CD14-positive monocyte (primary cell): Measurements from ENCODE around the gene WDR7. TPM values are rescaled to one million over a fixed set of nuclear protein-coding genes. Genes with fewer than 3 reads are reported as not detected.

Experiments used
- DNase-seq, 3 donors: peaks; one replicate each; pipeline ENCODE4 v3.0.0-alpha.2; 2011 to 2022
- H2AFZ ChIP-seq: 2 replicates; pipeline ENCODE4 v1.6.0; 2012; ENCODE audit warnings: mild to moderate bottlenecking, low read depth, low read length, inconsistent platforms; ENCODE audit not compliant: insufficient read depth, poor library complexity, severe bottlenecking
- H3K27ac ChIP-seq, 2 donors: 1 replicate in 1 of 2; 2 replicates in 1 of 2; pipeline ENCODE4 v1.5.1; 2012 to 2013; ENCODE audit warnings: low read length in 2 of 2, control low read depth in 1 of 2, inconsistent platforms in 1 of 2, low read depth in 1 of 2, mild to moderate bottlenecking in 1 of 2
- H3K27me3 ChIP-seq, 2 donors: one replicate each; pipeline versions ENCODE4 v1.6.0 to v1.6.1; 2011 to 2013; ENCODE audit warnings: low read length in 2 of 2; ENCODE audit not compliant: control insufficient read depth in 2 of 2, insufficient read depth in 2 of 2
- H3K36me3 ChIP-seq, 2 donors: replicated peaks in 1 of 2; 1 replicate in 1 of 2; 2 replicates in 1 of 2; pipeline versions ENCODE4 v1.5.1 to v1.6.1; 2012 to 2013; ENCODE audit warnings: low read length in 2 of 2, control low read depth in 1 of 2, inconsistent platforms in 1 of 2, mild to moderate bottlenecking in 1 of 2; ENCODE audit not compliant: insufficient read depth in 2 of 2, control insufficient read depth in 1 of 2
- H3K4me1 ChIP-seq, 2 donors: 1 replicate in 1 of 2; 2 replicates in 1 of 2; pipeline versions ENCODE4 v1.5.1 to v1.6.1; 2012 to 2013; ENCODE audit warnings: low read length in 2 of 2, control low read depth in 1 of 2, inconsistent platforms in 1 of 2, mild to moderate bottlenecking in 1 of 2, moderate library complexity in 1 of 2; ENCODE audit not compliant: insufficient read depth in 2 of 2, control insufficient read depth in 1 of 2
- H3K4me2 ChIP-seq: replicated peaks from 2 replicates; pipeline ENCODE3; 2012; ENCODE audit warnings: low read length, moderate library complexity, mild to moderate bottlenecking; ENCODE audit not compliant: poor library complexity, severe bottlenecking; ENCODE audit errors: extremely low read depth
- H3K4me3 ChIP-seq, 3 experiments: fragments of 200-600 bp in 1 of 3; sonication (generic) in 1 of 3; replicated peaks in 1 of 3; 1 replicate in 2 of 3; 2 replicates in 1 of 3; pipeline ENCODE4 v1.5.1; 2011 to 2013; ENCODE audit warnings: low read length in 3 of 3, mild to moderate bottlenecking in 3 of 3, control low read depth in 2 of 3, low read depth in 2 of 3, inconsistent platforms in 1 of 3, moderate library complexity in 1 of 3
- H3K79me2 ChIP-seq: 2 replicates; pipeline ENCODE4 v1.6.0; 2012; ENCODE audit warnings: mild to moderate bottlenecking, control low read depth, inconsistent platforms, low read length, moderate library complexity; ENCODE audit not compliant: insufficient read depth
- H3K9ac ChIP-seq: 2 replicates; pipeline ENCODE4 v1.6.0; 2017; ENCODE audit warnings: low read length, mild to moderate bottlenecking; ENCODE audit not compliant: insufficient read depth, poor library complexity, severe bottlenecking
- H3K9me3 ChIP-seq, 2 donors: replicated peaks in 1 of 2; 1 replicate in 1 of 2; 2 replicates in 1 of 2; pipeline versions ENCODE4 v1.5.1 to v1.6.1; 2012 to 2013; ENCODE audit warnings: low read length in 2 of 2, control low read depth in 1 of 2; ENCODE audit not compliant: control insufficient read depth in 1 of 2, insufficient read depth in 1 of 2
- H4K20me1 ChIP-seq: 2 replicates; pipeline ENCODE4 v1.6.0; 2012; ENCODE audit warnings: mild to moderate bottlenecking, low read length, control low read depth, moderate library complexity; ENCODE audit not compliant: insufficient read depth
- H3K27ac Mint-ChIP-seq, 7 donors: one replicate each; pipeline ENCODE4 v1.8.0; 2020; ENCODE audit warnings: mild to moderate bottlenecking in 7 of 7, mixed read lengths in 7 of 7, moderate library complexity in 6 of 7, inconsistent platforms in 2 of 7
- H3K27me3 Mint-ChIP-seq, 3 donors: one replicate each; pipeline ENCODE4 v1.8.0; 2021 to 2022; ENCODE audit warnings: low read depth in 3 of 3, mild to moderate bottlenecking in 3 of 3, mixed read lengths in 3 of 3, moderate library complexity in 3 of 3, inconsistent platforms in 1 of 3
- H3K36me3 Mint-ChIP-seq, 2 donors: one replicate each; pipeline ENCODE4 v1.8.0; 2020; ENCODE audit warnings: mixed read lengths in 2 of 2, inconsistent platforms in 1 of 2, mild to moderate bottlenecking in 1 of 2
- H3K4me1 Mint-ChIP-seq: one replicate; pipeline ENCODE4 v1.8.0; 2020; ENCODE audit warnings: mild to moderate bottlenecking, mixed read lengths
- H3K4me3 Mint-ChIP-seq, 2 donors: one replicate each; pipeline ENCODE4 v1.8.0; 2020; ENCODE audit warnings: mild to moderate bottlenecking in 2 of 2, mixed read lengths in 2 of 2, moderate library complexity in 1 of 2
- H3K9me3 Mint-ChIP-seq, 7 donors: one replicate each; pipeline ENCODE4 v1.8.0; 2020 to 2022; ENCODE audit warnings: mixed read lengths in 7 of 7, mild to moderate bottlenecking in 6 of 7, moderate library complexity in 6 of 7, inconsistent platforms in 2 of 7
- WGBS: methylation state at CpG from one replicate; pipeline ENCODE4 v1.1.5; 2013; ENCODE audit warnings: missing lambda C conversion rate; ENCODE audit not compliant: insufficient coverage; 5-methylcytosine and 5-hydroxymethylcytosine counted together
- intact Hi-C, 2 donors: fragments of 100-400 bp; cut with micrococcal nuclease; formaldehyde crosslinking; loops; one replicate each; pipeline versions ENCODE4 v1.15.0 to v1.15.1; 2023
- polyA plus RNA-seq, 3 donors: library from polyadenylated mRNA; depleted of rRNA in 1 of 3; unstranded in 2 of 3; stranded (reverse) in 1 of 3; fragments of 300-500 nt in 2 of 3; fragments of >200 nt in 1 of 3; fragmentation: Illumina TruSeq in 2 of 3; gene quantifications; 1 replicate in 2 of 3; 2 replicates in 1 of 3; pipeline ENCODE4 v1.2.3, GENCODE V29; 2012 to 2021
- TF ChIP-seq, protein P1 (sequence below): fragments of 200-600 bp; IDR thresholded peaks from one replicate; pipeline ENCODE4 v1.8.0; 2022; ENCODE audit warnings: antibody characterized with exemption, mild to moderate bottlenecking

The WDR7 gene
- polyA plus RNA-seq, 3 donors: 9.1 to 23.6 (median 9.5) TPM

DNA sequence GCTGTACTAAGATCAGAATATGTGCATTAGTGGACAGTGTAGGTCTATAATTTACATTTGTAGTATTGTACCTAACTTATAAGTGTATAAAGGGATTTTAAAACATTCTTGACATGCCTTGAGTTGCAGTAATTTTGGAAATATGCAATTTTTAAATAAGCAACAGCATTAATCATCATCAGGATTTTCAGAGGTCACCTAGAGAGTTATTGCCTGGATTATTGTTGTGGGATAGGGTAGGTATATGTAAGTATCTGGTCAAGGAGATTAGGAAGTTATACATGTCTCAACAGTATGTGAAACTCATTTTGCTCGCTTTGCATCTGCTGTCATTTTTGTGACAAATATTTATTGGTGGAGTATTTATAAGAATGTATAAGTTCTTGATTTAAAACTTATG lies 184.2 kb downstream of the WDR7 start:
- H3K27ac ChIP-seq: no peak overlapping the region
- WGBS: 40% methylated on average over 1 of the region's 1 CpG
- H3K4me1 Mint-ChIP-seq: no peaks in the 10 kb centered on the region
- H3K27ac Mint-ChIP-seq: no peak overlapping the region
- H3K4me3 ChIP-seq: no peak overlapping the region
- H3K4me3 Mint-ChIP-seq: no peak overlapping the region
- DNase-seq: no peak
- H4K20me1 ChIP-seq: no peaks in the 10 kb centered on the region
- no peaks in the 10 kb centered on the region for H3K27me3 ChIP-seq
- peaks cover 0 to 2% (median 2%) of the 10 kb centered on the region in 3 donors for H3K27me3 Mint-ChIP-seq
- no peak overlapping the region for H3K9ac ChIP-seq
- peaks cover 17 to 26% of the 10 kb centered on the region in 2 donors for H3K36me3 Mint-ChIP-seq
- TF ChIP-seq, protein P1, sequence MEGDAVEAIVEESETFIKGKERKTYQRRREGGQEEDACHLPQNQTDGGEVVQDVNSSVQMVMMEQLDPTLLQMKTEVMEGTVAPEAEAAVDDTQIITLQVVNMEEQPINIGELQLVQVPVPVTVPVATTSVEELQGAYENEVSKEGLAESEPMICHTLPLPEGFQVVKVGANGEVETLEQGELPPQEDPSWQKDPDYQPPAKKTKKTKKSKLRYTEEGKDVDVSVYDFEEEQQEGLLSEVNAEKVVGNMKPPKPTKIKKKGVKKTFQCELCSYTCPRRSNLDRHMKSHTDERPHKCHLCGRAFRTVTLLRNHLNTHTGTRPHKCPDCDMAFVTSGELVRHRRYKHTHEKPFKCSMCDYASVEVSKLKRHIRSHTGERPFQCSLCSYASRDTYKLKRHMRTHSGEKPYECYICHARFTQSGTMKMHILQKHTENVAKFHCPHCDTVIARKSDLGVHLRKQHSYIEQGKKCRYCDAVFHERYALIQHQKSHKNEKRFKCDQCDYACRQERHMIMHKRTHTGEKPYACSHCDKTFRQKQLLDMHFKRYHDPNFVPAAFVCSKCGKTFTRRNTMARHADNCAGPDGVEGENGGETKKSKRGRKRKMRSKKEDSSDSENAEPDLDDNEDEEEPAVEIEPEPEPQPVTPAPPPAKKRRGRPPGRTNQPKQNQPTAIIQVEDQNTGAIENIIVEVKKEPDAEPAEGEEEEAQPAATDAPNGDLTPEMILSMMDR: no peak
- peaks cover 0 to 6% of the 10 kb centered on the region in 2 donors for H3K36me3 ChIP-seq
- H3K4me2 ChIP-seq: no peak overlapping the region
- intact Hi-C loops: no loop called here
- no peaks in the 10 kb centered on the region for H3K9me3 ChIP-seq
- H3K9me3 Mint-ChIP-seq: no peaks in the 10 kb centered on the region
- no peak overlapping the region for H2AFZ ChIP-seq
- H3K79me2 ChIP-seq: no peaks in the 10 kb centered on the region
- H3K4me1 ChIP-seq: no peaks in the 10 kb centered on the region

DNA sequence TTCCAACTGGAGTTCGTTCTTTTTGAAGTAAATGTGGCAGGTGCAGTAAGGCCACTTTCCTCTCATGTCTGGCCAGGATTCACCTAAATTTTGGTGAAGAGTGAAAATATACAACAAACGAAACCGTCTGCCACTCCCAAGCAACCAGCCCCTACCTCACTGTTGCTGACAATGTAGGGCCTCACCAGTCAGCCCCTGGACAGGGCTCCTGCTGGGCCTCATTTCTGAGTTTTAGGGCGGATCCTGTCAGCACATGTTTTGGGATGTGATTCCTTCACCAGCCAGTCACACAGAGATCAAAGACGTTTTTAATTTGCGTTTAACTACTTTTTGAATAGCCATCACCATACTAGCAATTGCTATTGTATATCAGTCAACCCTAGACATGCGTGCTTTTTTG lies 185.0 kb downstream of the WDR7 start:
- Mint-ChIP-seq H3K4me3 (no peak overlapping the region), H3K27me3 (peaks cover 0 to 3% (median 2%) of the 10 kb centered on the region in 3 donors), H3K4me1 (no peaks in the 10 kb centered on the region), H3K27ac (peak overlapping the region in 2 of 7 donors; percentile 3 to 4), H3K36me3 (peaks cover 13 to 26% of the 10 kb centered on the region in 2 donors), H3K9me3 (no peaks in the 10 kb centered on the region)
- H3K27me3 ChIP-seq: no peaks in the 10 kb centered on the region
- H3K4me3 ChIP-seq: no peak overlapping the region
- H3K27ac ChIP-seq: no peak overlapping the region
- no peaks in the 10 kb centered on the region for H3K4me1 ChIP-seq
- no peaks in the 10 kb centered on the region for H3K9me3 ChIP-seq
- intact Hi-C loops: no loop called here
- H3K36me3 ChIP-seq: peaks cover 0 to 4% of the 10 kb centered on the region in 2 donors
- H2AFZ ChIP-seq: no peak overlapping the region
- H3K4me2 ChIP-seq: no peak overlapping the region
- 100% methylated on average over 5 of the region's 7 CpGs for WGBS
- H3K9ac ChIP-seq: no peak overlapping the region
- H3K79me2 ChIP-seq: no peaks in the 10 kb centered on the region
- no peaks in the 10 kb centered on the region for H4K20me1 ChIP-seq
- TF ChIP-seq, protein P1: no peak
- DNase-seq: no peak
